ENCODE measurements around the gene BIRC2.

- TF ChIP-seq, protein P1, sequence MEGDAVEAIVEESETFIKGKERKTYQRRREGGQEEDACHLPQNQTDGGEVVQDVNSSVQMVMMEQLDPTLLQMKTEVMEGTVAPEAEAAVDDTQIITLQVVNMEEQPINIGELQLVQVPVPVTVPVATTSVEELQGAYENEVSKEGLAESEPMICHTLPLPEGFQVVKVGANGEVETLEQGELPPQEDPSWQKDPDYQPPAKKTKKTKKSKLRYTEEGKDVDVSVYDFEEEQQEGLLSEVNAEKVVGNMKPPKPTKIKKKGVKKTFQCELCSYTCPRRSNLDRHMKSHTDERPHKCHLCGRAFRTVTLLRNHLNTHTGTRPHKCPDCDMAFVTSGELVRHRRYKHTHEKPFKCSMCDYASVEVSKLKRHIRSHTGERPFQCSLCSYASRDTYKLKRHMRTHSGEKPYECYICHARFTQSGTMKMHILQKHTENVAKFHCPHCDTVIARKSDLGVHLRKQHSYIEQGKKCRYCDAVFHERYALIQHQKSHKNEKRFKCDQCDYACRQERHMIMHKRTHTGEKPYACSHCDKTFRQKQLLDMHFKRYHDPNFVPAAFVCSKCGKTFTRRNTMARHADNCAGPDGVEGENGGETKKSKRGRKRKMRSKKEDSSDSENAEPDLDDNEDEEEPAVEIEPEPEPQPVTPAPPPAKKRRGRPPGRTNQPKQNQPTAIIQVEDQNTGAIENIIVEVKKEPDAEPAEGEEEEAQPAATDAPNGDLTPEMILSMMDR (IDR thresholded peaks at IDR 0.05; ENCODE audit: low read length), result no peak
- TF ChIP-seq EZH2phosphoT487 (IDR thresholded peaks at IDR 0.05; ENCODE audit: low read length), result no peak
- TF ChIP-seq EZH2 (optimal IDR thresholded peaks at IDR 0.05; ENCODE audit: low read depth, low read length), result no peak
Measured at GRCh38 chr11:102368472-102368871, 21.5 kb downstream of the BIRC2 start.
